HepG2 (cell line): ENCODE results near the gene ATF6. TPM values are rescaled to one million over a fixed set of nuclear protein-coding genes. Genes with fewer than 3 reads are reported as not detected.

Experiments used
- ATRX ChIP-seq: sonication (generic); formaldehyde crosslinking; IDR thresholded peaks from 2 replicates; pipeline ENCODE4 v1.4.0; 2020; ENCODE audit warnings: missing genetic modification reagents, borderline replicate concordance
- HOMEZ ChIP-seq: IDR thresholded peaks from 2 replicates; pipeline ENCODE4 v1.6.1; 2016; ENCODE audit warnings: low read depth
- MAFK ChIP-seq, 2 experiments: IDR thresholded peaks in 1 of 2; conservative IDR thresholded peaks in 1 of 2; 2 replicates each; pipeline ENCODE4 v1.6.1; 2011; ENCODE audit warnings: improper control_type of control experiment in 2 of 2, low read length in 2 of 2
- NR1H2 ChIP-seq: sonication (generic); formaldehyde crosslinking; IDR thresholded peaks from 2 replicates; pipeline ENCODE4 v1.8.1; 2022; ENCODE audit warnings: low read depth, missing genetic modification reagents, borderline replicate concordance
- PAWR ChIP-seq: sonication (generic); formaldehyde crosslinking; IDR thresholded peaks from 2 replicates; pipeline ENCODE4 v1.4.0; 2020; ENCODE audit warnings: missing genetic modification reagents, mild to moderate bottlenecking, borderline replicate concordance
- PBX3 ChIP-seq: sonication (generic); formaldehyde crosslinking; IDR thresholded peaks from 2 replicates; pipeline ENCODE4 v1.8.1; 2023; ENCODE audit warnings: missing genetic modification reagents, inconsistent platforms, borderline replicate concordance
- SATB2 ChIP-seq: sonication (generic); formaldehyde crosslinking; IDR thresholded peaks from 2 replicates; pipeline ENCODE4 v1.5.0; 2020; ENCODE audit warnings: missing genetic modification reagents
- ZBTB14 ChIP-seq: sonication (generic); formaldehyde crosslinking; IDR thresholded peaks from 2 replicates; pipeline ENCODE4 v1.4.0; 2020; ENCODE audit warnings: missing genetic modification reagents
- polyA plus RNA-seq, 8 experiments: library from polyadenylated mRNA; depleted of rRNA in 3 of 8; stranded (reverse) in 7 of 8; unstranded in 1 of 8; fragments of >200 nt; fragmentation: Illumina TruSeq in 4 of 8; extraction: Trizol in 4 of 8; gene quantifications; 2 replicates each; pipeline versions ENCODE4 v1.2.1 to v1.2.3, GENCODE V29; 2011 to 2016; ENCODE audit warnings: low read depth in 4 of 8, missing spikeins in 1 of 8, mixed read lengths in 1 of 8; ENCODE audit not compliant: insufficient read depth in 1 of 8
- total RNA-seq, 5 experiments: library from RNA; depleted of rRNA; stranded (reverse); fragments of >200 nt; fragmentation: Illumina TruSeq; extraction: Trizol; gene quantifications; 2 replicates each; pipeline ENCODE4 v1.2.3, GENCODE V29; 2016; ENCODE audit warnings: low read depth in 1 of 5
- TF ChIP-seq, protein P1 (sequence below): IDR thresholded peaks from 2 replicates; pipeline ENCODE4 v1.6.1; 2016; ENCODE audit warnings: missing genetic modification reagents, missing compliant biosample characterization
- TF ChIP-seq, protein P2 (sequence below): IDR thresholded peaks from 2 replicates; pipeline ENCODE4 v1.6.1; 2016; ENCODE audit warnings: low read depth, control low read depth

ATF6 gene
- total and polyA plus RNA-seq, 2 of the 13 experiments (the other 11 are each of a cell fraction or from before 2014, with no cell fraction given) = 13.2 to 14.5 TPM

DNA sequence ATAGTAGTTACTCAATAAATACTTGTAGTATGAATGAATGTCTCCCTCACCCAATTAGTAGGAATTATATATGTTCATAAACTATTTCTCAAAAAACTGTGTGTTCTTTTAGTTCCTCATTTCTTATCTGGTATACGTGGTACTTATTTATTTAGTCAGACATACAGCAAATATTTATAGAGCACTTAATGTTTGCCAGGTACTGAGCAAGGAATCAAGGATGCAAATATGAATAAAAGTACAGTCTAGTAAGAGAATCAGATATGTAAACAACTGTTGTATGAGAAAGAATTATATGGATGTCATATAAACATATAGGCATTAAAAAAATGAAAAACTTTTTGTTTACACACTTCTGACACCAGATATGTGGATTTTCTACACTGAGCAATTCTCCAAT is 58.5 kb downstream of the ATF6 start (continued):
- TF ChIP-seq, protein P1, sequence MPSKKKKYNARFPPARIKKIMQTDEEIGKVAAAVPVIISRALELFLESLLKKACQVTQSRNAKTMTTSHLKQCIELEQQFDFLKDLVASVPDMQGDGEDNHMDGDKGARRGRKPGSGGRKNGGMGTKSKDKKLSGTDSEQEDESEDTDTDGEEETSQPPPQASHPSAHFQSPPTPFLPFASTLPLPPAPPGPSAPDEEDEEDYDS (CRISPR knock-in tag) = no peak
- TF ChIP-seq SATB2 (CRISPR knock-in tag) (no peak), MAFK (conservative IDR thresholded peaks at IDR 0.05 in 1 of 2, IDR thresholded peaks at IDR 0.05 in 1 of 2; ENCODE audit: low read length in 2 of 2) (no peak), ATRX (CRISPR knock-in tag) (no peak), NR1H2 (no peak), PAWR (CRISPR knock-in tag) (no peak), HOMEZ (CRISPR knock-in tag) (no peak), PBX3 (CRISPR knock-in tag) (no peak), ZBTB14 (CRISPR knock-in tag) (no peak)
- TF ChIP-seq, protein P2, sequence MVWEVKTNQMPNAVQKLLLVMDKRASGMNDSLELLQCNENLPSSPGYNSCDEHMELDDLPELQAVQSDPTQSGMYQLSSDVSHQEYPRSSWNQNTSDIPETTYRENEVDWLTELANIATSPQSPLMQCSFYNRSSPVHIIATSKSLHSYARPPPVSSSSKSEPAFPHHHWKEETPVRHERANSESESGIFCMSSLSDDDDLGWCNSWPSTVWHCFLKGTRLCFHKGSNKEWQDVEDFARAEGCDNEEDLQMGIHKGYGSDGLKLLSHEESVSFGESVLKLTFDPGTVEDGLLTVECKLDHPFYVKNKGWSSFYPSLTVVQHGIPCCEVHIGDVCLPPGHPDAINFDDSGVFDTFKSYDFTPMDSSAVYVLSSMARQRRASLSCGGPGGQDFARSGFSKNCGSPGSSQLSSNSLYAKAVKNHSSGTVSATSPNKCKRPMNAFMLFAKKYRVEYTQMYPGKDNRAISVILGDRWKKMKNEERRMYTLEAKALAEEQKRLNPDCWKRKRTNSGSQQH (CRISPR knock-in tag) = no peak
- TF ChIP-seq, all 625 proteins: peak for 0
